ENCODE measurements around the gene SOX18.
A peak's percentile ranks its signal among the peaks of the same experiment; 100 is the strongest.

The SOX18 gene

GRCh38 chr20:64038565-64039292 is 10.7 kb downstream of the SOX18 start:
- DNase-seq (ENCODE audit: low read depth, low spot score) = peak; percentile 57

GRCh38 chr20:64038224-64038564 is 11.2 kb downstream of the SOX18 start:
- no peak for DNase-seq (ENCODE audit: low read depth, low spot score)

GRCh38 chr20:64037498-64038213 is 11.8 kb downstream of the SOX18 start:
- DNase-seq (ENCODE audit: low read depth, low spot score) = no peak

GRCh38 chr20:64037199-64037497 is 12.3 kb downstream of the SOX18 start:
- no peak for DNase-seq (ENCODE audit: low read depth, low spot score)

- no peak for DNase-seq (ENCODE audit: low read depth, low spot score)
These were observed 12.9 kb downstream of the SOX18 start for GRCh38 chr20:64036346-64037198.

- no peak for DNase-seq (ENCODE audit: low read depth, low spot score)
These were observed 13.5 kb downstream of the SOX18 start, which contains the start of gene C20orf204 for GRCh38 chr20:64035933-64036345. TSS of gene C20orf204 (plus strand) at chr20:64036182. CDS start at chr20:64036324, 142 bp downstream.

- peak; percentile 26 for DNase-seq (ENCODE audit: low read depth, low spot score)
These were observed 14.1 kb downstream of the SOX18 start for GRCh38 chr20:64035066-64035932.

GRCh38 chr20:64033981-64034493 is 15.4 kb downstream of the SOX18 start:
- DNase-seq (ENCODE audit: low read depth, low spot score) = no peak

GRCh38 chr20:64032706-64033624 is 16.5 kb downstream of the SOX18 start:
- no peak for DNase-seq (ENCODE audit: low read depth, low spot score)

- no peak for DNase-seq (ENCODE audit: low read depth, low spot score)
These were observed 17.6 kb downstream of the SOX18 start for GRCh38 chr20:64031822-64032314.

GRCh38 chr20:64030371-64031134 is 18.9 kb downstream of the SOX18 start:
- no peak for DNase-seq (ENCODE audit: low read depth, low spot score)

- no peak for DNase-seq (ENCODE audit: low read depth, low spot score)
These were observed 19.9 kb downstream of the SOX18 start for GRCh38 chr20:64029293-64030117.

GRCh38 chr20:64027981-64028685 is 21.3 kb downstream of the SOX18 start:
- DNase-seq (ENCODE audit: low read depth, low spot score) = no peak

GRCh38 chr20:64025826-64026412 is 23.5 kb downstream of the SOX18 start:
- no peak for DNase-seq (ENCODE audit: low read depth, low spot score)

- DNase-seq (ENCODE audit: low read depth, low spot score) = no peak
These were observed 24.2 kb downstream of the SOX18 start for GRCh38 chr20:64025101-64025825.

- DNase-seq (ENCODE audit: low read depth, low spot score) = no peak
These were observed 25.1 kb downstream of the SOX18 start for GRCh38 chr20:64024141-64024990.

Data from activated naive CD8-positive, alpha-beta T cell treated with anti-CD3 and anti-CD28 coated beads, Interleukin-2, amount 50 U/mL, for 16 hours (primary cell).